HT-29 (cell line): ENCODE data around the gene GATA5. TPM values are rescaled to one million over a fixed set of nuclear protein-coding genes. Genes with fewer than 3 reads are reported as not detected.

ENCODE experiments used
- DNase-seq: peaks from one replicate; pipeline ENCODE4 v3.0.0-alpha.2; 2015; ENCODE audit warnings: low spot score
- total RNA-seq: library from RNA; depleted of rRNA; stranded (reverse); fragments of >200 nt; shearing (Covaris generic); gene quantifications from 2 replicates; pipeline ENCODE4 v1.2.3, GENCODE V29; 2014; rRNA removed

The GATA5 gene
- total RNA-seq, 1 experiment from 2014 or later: 0.05 TPM

DNA sequence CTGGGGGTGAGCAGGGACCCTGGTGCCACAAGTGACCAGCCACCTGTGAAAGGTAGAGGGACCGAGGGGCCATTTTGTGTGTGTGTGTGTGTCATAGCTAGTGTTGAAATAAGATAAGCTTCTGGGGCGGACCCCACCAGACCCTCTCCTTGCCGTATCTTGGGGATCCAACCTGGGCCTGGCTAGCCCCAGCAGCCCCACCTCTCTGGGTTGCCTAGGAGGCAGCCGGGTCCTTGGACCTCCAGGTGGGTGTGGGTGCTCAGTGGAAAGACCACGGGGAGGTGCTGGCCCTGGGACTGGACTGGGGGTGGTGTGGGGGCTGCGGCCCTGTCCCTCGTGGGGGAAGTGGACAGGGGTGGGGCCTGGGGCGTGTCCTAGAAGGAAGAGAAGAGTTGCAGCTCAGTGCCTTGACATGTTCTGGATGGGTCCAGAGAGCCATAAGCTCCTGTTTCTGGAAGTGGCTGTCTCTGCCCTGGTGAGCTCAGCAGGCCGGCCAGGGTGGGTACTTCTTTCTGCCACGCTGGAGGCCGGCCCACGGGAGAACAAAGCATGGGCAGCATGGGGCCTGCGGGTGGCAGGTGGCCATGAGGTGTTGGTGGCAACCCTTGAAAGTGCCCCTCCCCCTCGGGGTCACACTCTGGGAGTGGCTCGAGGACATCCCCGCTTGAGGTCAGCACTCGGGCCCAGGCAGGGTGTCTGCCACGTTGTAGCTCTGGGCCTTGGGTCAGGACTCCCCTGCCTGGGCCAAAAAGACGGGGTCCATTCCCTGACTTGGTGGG lies 56.9 kb downstream of the GATA5 start:
- no peak for DNase-seq

DNA sequence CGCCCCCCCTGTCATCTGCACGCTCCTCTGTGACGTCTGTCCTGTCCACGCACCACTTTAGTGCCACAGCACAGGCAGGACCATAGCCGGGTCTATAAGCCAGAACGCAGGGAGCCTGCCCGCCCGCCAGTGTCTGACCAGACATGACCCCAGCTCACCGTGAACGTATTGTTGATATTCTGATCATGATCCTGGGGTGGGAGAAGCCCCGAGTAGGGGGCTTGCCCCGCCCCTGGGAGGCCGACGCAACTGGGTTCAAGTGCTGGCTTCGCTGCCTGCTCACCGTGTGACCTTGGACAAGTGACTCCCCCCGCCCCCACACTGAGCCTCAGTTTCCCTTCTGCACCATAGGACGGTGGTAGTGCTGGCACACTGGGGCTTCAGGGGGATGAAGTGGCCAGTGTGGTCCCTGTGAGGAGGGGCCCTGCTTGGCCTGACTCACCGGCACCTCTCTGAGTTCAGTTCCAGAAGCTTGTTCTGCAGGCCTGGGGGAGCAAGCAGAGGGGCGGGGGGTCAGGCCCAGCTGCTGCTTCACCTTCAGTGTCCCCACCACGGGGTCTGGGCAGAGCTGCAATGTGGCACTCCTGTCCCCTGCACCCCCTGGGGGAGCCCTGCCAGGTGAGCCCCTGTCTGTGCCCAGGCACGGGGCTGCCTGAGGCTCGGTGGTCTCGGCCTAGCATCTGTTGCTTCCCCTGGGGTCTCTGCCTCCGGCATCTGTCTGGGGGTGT lies 57.6 kb downstream of the GATA5 start:
- no peak for DNase-seq

DNA sequence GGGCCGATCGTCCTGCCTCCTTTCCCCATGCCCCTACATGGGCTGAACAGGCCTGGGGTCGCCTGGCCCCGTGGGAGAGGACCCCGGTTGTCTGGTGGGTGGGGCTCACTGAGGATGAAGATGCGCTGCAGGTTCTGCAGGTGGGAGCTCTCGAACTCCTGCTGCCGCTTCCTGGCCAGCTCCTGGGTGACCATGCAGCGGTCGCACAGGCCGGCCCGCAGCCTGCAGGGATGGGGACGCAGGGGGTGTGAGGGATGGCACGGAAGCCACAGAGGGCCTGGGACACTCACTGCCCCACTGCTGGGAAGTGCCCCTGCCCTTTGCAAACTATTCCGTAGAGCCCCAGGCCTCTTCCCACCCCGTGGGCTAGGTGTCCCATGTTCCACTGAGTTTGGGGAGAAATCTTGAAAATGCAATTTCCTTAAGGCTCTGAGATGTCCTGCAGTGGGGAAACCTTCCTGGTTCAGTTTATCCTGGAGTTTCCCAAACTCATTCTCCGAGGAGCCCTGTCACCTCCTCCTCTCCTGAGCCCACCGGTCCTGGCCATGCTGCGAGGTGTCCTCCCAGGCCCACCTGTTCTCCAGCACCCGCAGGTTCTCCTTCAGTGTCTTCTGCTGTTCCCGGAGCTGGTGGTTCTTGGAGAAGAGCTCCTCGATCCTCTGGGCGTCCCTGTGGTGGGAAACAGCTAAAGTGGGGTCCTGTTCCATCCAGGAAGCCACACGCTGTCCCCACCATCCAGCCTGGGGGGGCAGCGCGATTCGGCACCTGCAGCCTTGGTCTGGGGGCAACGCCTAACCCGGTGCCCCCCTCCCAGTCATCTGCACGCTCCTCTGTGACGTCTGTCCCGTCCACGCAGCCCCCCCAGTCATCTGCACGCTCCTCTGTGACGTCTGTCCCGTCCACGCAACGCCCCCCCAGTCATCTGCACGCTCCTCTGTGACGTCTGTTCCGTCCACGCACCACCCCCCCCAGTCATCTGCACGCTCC lies 58.9 kb downstream of the GATA5 start:
- no peak for DNase-seq

DNA sequence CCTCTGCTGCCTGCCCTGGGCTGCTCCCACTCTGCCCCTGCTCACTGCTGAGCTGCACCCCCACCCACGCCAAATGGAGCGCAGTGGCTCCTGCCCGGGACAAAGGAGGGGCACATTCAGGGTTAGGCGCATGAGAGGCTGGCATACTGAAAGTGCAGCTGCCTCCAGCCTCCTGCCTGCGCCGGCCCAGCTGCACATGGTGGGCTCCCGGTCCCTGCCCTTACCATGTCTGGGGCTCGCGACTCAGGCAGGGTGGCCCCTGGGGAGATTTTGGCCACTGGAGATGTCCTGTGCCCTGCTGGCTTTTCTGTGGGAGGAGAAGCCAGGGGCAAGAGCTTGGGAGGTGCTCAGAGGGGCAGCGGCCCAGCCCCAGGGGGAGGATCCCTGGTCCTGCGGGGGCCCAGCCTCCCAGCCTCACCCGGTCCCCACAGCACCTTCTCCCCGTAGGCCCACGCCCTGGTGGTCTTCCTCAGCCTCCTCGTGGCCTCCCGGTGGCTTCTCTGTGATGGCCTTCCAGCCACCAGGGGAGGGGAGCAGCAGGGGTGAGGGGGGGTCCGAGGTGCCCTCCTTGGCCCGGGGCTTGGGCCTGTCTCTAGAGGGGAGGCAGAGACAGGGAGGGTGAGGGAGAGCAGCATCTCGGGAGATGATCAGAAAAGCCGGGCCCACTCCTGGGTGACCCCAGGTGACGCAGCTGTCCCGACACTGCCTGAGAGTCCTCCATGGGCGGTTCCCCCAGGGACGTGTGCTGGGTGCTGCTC lies 60.3 kb downstream of the GATA5 start:
- no peak for DNase-seq

DNA sequence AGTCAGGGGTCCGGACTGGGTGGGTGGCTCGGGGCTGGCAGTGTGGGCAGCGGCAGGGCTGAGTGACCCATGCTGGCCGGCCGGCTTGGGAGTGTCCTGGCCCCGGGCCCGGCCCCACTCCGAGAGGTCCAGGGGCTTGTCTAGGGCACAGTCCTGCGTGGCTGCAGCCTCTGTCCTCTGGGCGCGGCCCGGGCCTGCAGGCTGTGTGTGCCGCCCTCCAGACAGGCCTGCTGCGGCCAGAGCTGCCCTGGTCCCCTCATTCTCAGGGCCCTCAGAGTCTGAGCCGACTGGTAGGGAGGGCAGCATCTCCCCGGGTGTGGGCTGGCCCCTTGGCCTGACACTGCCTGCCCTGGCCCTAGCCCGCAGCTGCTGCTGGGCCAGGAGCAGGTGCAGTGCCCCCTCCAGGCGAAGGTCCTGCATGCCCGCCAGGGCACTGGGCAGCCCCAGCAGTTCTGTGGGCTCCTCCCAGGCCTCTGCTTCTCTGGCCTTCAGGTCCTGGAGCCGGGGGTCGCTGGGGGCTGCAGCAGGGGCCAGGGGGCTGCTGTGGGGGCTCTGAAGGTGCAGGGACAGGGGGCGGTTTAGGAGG lies 61.8 kb downstream of the GATA5 start:
- peak; percentile 60 for DNase-seq

Other genes starting within 250 kb of the GATA5 start
- 44.9 and 49.8 TPM in 2 replicates for gene OSBPL2, start 237.5 kb downstream of the GATA5 start, total RNA-seq
- gene ADRM1, start 173.0 kb downstream of the GATA5 start, total RNA-seq: 659 and 752 TPM in 2 replicates
- 286 and 336 TPM in 2 replicates for gene LAMA5, start 108.7 kb downstream of the GATA5 start, total RNA-seq
- 3,073 and 3,139 TPM in 2 replicates for gene RPS21, start 88.9 kb downstream of the GATA5 start, total RNA-seq
- gene CABLES2, start 68.7 kb downstream of the GATA5 start, total RNA-seq: 9.5 and 9.8 TPM in 2 replicates
- gene RBBP8NL, start 48.5 kb downstream of the GATA5 start, total RNA-seq: 24.4 and 26.7 TPM in 2 replicates
- 78.8 and 83.4 TPM in 2 replicates for gene SLCO4A1, start 166.5 kb upstream of the GATA5 start, total RNA-seq
- 76.6 and 78.7 TPM in 2 replicates for gene NTSR1, start 232.8 kb upstream of the GATA5 start, total RNA-seq